GM11168 (cell line): ENCODE data around the gene MIPEP.
"Not testable (repeated sequence)": the region's sequence is repeated elsewhere in the genome, so short reads cannot be mapped to it uniquely, and the experiment has no call there.

Source experiments
- in situ Hi-C: fragments of 300-500 bp; cut with MboI; formaldehyde crosslinking; loops from one replicate; pipeline ENCODE4 v1.12.0; 2022; ENCODE audit warnings: low sequenced_read_pairs; ENCODE audit not compliant: unreplicated experiment

Gene MIPEP

GRCh38 chr13:23787464-23787863 lies 101.7 kb downstream of the MIPEP start:
- in situ Hi-C loops = no loop called here

- in situ Hi-C loops = no loop called here
These were observed 102.6 kb downstream of the MIPEP start for GRCh38 chr13:23786607-23787006.

GRCh38 chr13:23778879-23779278 lies 110.3 kb downstream of the MIPEP start:
- in situ Hi-C loops = no loop called here

- in situ Hi-C loops = no loop called here
These were observed 111.1 kb downstream of the MIPEP start for GRCh38 chr13:23778002-23778652.

- in situ Hi-C loops = no loop called here
These were observed 111.7 kb downstream of the MIPEP start for GRCh38 chr13:23777575-23777870.

- in situ Hi-C loops = no loop called here
These were observed 112.3 kb downstream of the MIPEP start for GRCh38 chr13:23776698-23777574.

GRCh38 chr13:23772717-23773116 lies 116.5 kb downstream of the MIPEP start:
- in situ Hi-C loops = no loop called here

GRCh38 chr13:23771956-23772355 lies 117.2 kb downstream of the MIPEP start:
- in situ Hi-C loops = no loop called here

GRCh38 chr13:23771552-23771951 lies 117.6 kb downstream of the MIPEP start:
- in situ Hi-C loops = no loop called here

- in situ Hi-C loops = no loop called here
These were observed 118.2 kb downstream of the MIPEP start for GRCh38 chr13:23770973-23771372.

GRCh38 chr13:23770428-23770827 lies 118.8 kb downstream of the MIPEP start:
- in situ Hi-C loops = no loop called here

- in situ Hi-C loops = no loop called here
These were observed 119.8 kb downstream of the MIPEP start for GRCh38 chr13:23769401-23769800.

GRCh38 chr13:23767838-23768237 lies 121.4 kb downstream of the MIPEP start:
- in situ Hi-C loops = no loop called here

GRCh38 chr13:23766939-23767338 lies 122.3 kb downstream of the MIPEP start:
- in situ Hi-C loops = no loop called here

- in situ Hi-C loops = no loop called here
These were observed 122.9 kb downstream of the MIPEP start for GRCh38 chr13:23766283-23766682.

GRCh38 chr13:23765531-23765930 lies 123.7 kb downstream of the MIPEP start:
- in situ Hi-C loops = no loop called here

GRCh38 chr13:23763318-23763717 lies 125.9 kb downstream of the MIPEP start:
- in situ Hi-C loops = no loop called here

GRCh38 chr13:23761760-23762159 lies 127.4 kb downstream of the MIPEP start:
- in situ Hi-C loops = not testable (repeated sequence)

- in situ Hi-C loops = no loop called here
These were observed 129.2 kb downstream of the MIPEP start for GRCh38 chr13:23760000-23760399.

GRCh38 chr13:23758798-23759527 lies 130.2 kb downstream of the MIPEP start:
- in situ Hi-C loops = no loop called here

- in situ Hi-C loops = no loop called here
These were observed 134.2 kb downstream of the MIPEP start for GRCh38 chr13:23754997-23755396.
